ENCODE data around the gene KLHL22.

The KLHL22 gene

GRCh38 chr22:20449819-20450550, 45.6 kb downstream of the KLHL22 start:
- Histone ChIP-seq H3K36me3 (replicated peaks; ENCODE audit: insufficient read depth, low read length) (no peaks in the 10 kb centered on the region), H3K79me2 (ENCODE audit: low read length) (no peaks in the 10 kb centered on the region), H3K4me2 (ENCODE audit: low read depth, low read length) (no peak overlapping the region), H4K20me1 (ENCODE audit: insufficient read depth, low read length) (no peaks in the 10 kb centered on the region), H3K27me3 (replicated peaks; ENCODE audit: insufficient read depth, low read length) (no peaks in the 10 kb centered on the region), H2AFZ (ENCODE audit: low read length) (no peak overlapping the region), H3K4me1 (ENCODE audit: low read length) (no peaks in the 10 kb centered on the region), H3K9ac (ENCODE audit: low read length) (no peak overlapping the region), H3K27ac (ENCODE audit: low read length) (no peak overlapping the region), H3K9me3 (replicated peaks; ENCODE audit: insufficient read depth, low read length) (no peaks in the 10 kb centered on the region), H3F3A (ENCODE audit: insufficient read depth, low read length) (no peaks in the 10 kb centered on the region), H3K9me2 (replicated peaks; ENCODE audit: insufficient read depth, low read length) (no peaks in the 10 kb centered on the region), H3K4me3 (ENCODE audit: low read length) (no peak overlapping the region)
- no peak for TF ChIP-seq EZH2phosphoT487 (IDR thresholded peaks at IDR 0.05; ENCODE audit: low read length)
- TF ChIP-seq CTCF (IDR thresholded peaks at IDR 0.05; ENCODE audit: low read length), result no peak
- TF ChIP-seq EZH2 (optimal IDR thresholded peaks at IDR 0.05; ENCODE audit: low read depth, low read length), result no peak
- no peak for DNase-seq

GRCh38 chr22:20448630-20449029, 47.0 kb downstream of the KLHL22 start:
- H3K4me2 ChIP-seq (ENCODE audit: low read depth, low read length), result no peak overlapping the region
- no peak overlapping the region for H3K27ac ChIP-seq (ENCODE audit: low read length)
- no peak overlapping the region for H2AFZ ChIP-seq (ENCODE audit: low read length)
- no peak overlapping the region for H3K9ac ChIP-seq (ENCODE audit: low read length)
- DNase-seq, result no peak
- no peak overlapping the region for H3K4me3 ChIP-seq (ENCODE audit: low read length)
- no peak for TF ChIP-seq EZH2phosphoT487 (IDR thresholded peaks at IDR 0.05; ENCODE audit: low read length)
- no peak for TF ChIP-seq CTCF (IDR thresholded peaks at IDR 0.05; ENCODE audit: low read length)
- no peak for TF ChIP-seq EZH2 (optimal IDR thresholded peaks at IDR 0.05; ENCODE audit: low read depth, low read length)
- H3K36me3 ChIP-seq (replicated peaks; ENCODE audit: insufficient read depth, low read length), result no peaks in the 10 kb centered on the region
- no peaks in the 10 kb centered on the region for H3K79me2 ChIP-seq (ENCODE audit: low read length)
- H3K9me3 ChIP-seq (replicated peaks; ENCODE audit: insufficient read depth, low read length), result no peaks in the 10 kb centered on the region
- H3K27me3 ChIP-seq (replicated peaks; ENCODE audit: insufficient read depth, low read length), result no peaks in the 10 kb centered on the region
- H3F3A ChIP-seq (ENCODE audit: insufficient read depth, low read length), result no peaks in the 10 kb centered on the region
- no peaks in the 10 kb centered on the region for H4K20me1 ChIP-seq (ENCODE audit: insufficient read depth, low read length)
- no peaks in the 10 kb centered on the region for H3K4me1 ChIP-seq (ENCODE audit: low read length)
- H3K9me2 ChIP-seq (replicated peaks; ENCODE audit: insufficient read depth, low read length), result no peaks in the 10 kb centered on the region

GRCh38 chr22:20446383-20446970, 49.1 kb downstream of the KLHL22 start:
- Histone ChIP-seq H3K4me1 (ENCODE audit: low read length) (no peaks in the 10 kb centered on the region), H3K36me3 (replicated peaks; ENCODE audit: insufficient read depth, low read length) (no peaks in the 10 kb centered on the region), H2AFZ (ENCODE audit: low read length) (no peak overlapping the region), H3K9me2 (replicated peaks; ENCODE audit: insufficient read depth, low read length) (no peaks in the 10 kb centered on the region), H3K9ac (ENCODE audit: low read length) (no peak overlapping the region), H3K79me2 (ENCODE audit: low read length) (no peaks in the 10 kb centered on the region), H3K27me3 (replicated peaks; ENCODE audit: insufficient read depth, low read length) (no peaks in the 10 kb centered on the region), H3F3A (ENCODE audit: insufficient read depth, low read length) (no peaks in the 10 kb centered on the region), H4K20me1 (ENCODE audit: insufficient read depth, low read length) (no peaks in the 10 kb centered on the region), H3K4me2 (ENCODE audit: low read depth, low read length) (no peak overlapping the region), H3K4me3 (ENCODE audit: low read length) (no peak overlapping the region), H3K27ac (ENCODE audit: low read length) (no peak overlapping the region), H3K9me3 (replicated peaks; ENCODE audit: insufficient read depth, low read length) (no peaks in the 10 kb centered on the region)
- TF ChIP-seq CTCF (IDR thresholded peaks at IDR 0.05; ENCODE audit: low read length) (no peak), EZH2 (optimal IDR thresholded peaks at IDR 0.05; ENCODE audit: low read depth, low read length) (no peak), EZH2phosphoT487 (IDR thresholded peaks at IDR 0.05; ENCODE audit: low read length) (no peak)
- DNase-seq, result no peak
